NT2/D1 (cell line): ENCODE results near the gene BEGAIN.

Experiments used
- SUZ12 ChIP-seq: IDR thresholded peaks from 2 replicates; pipeline ENCODE4 v1.6.1; 2011; ENCODE audit not compliant: insufficient read length, insufficient read depth; ENCODE audit errors: extremely low read depth
- YY1 ChIP-seq: IDR thresholded peaks from 2 replicates; pipeline ENCODE4 v1.6.1; 2011; ENCODE audit not compliant: insufficient read length, insufficient read depth
- ZNF274 ChIP-seq: IDR thresholded peaks from 2 replicates; pipeline ENCODE4 v1.6.1; 2011; ENCODE audit warnings: mild to moderate bottlenecking, low read depth, low read length

DNA sequence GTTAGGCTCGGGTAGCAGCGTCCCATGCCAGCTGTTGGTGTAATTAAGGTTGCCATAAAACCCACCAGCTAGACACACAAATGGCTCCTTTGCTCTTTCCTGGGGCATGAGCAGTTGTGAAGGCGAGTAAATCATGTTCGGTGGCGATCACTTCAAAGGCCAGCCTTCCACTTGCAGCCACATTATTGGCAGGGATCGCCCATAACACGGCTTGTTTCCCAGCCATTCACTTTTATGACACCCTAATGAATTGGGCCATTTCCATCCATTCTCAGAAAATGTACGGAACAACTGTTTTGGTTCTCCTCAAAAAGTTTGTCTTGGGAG is 63.4 kb downstream of the BEGAIN start:
- no peak for TF ChIP-seq ZNF274
- TF ChIP-seq YY1, result no peak
- no peak for TF ChIP-seq SUZ12
